ENCODE measurements around the gene MYCBPAP.
A peak's percentile ranks its signal among the peaks of the same experiment; 100 is the strongest.
"Not testable (repeated sequence)": the region's sequence is repeated elsewhere in the genome, so short reads cannot be mapped to it uniquely, and the experiment has no call there.

Gene MYCBPAP

GRCh38 chr17:50470426-50470825 is 37.8 kb upstream of the MYCBPAP start:
- DNase-seq (ENCODE audit: low read depth in 1 of 2, low spot score in 1 of 2), result no peak

GRCh38 chr17:50471009-50471905 is 37.0 kb upstream of the MYCBPAP start:
- DNase-seq (ENCODE audit: low read depth in 1 of 2, low spot score in 1 of 2), result no peak

- DNase-seq (ENCODE audit: low read depth in 1 of 2, low spot score in 1 of 2), result no peak
Observed at GRCh38 chr17:50472286-50472685, 36.0 kb upstream of the MYCBPAP start.

GRCh38 chr17:50472761-50473161 is 35.5 kb upstream of the MYCBPAP start:
- DNase-seq (ENCODE audit: low read depth in 1 of 2, low spot score in 1 of 2), result not testable (repeated sequence)

GRCh38 chr17:50473901-50474300 is 34.3 kb upstream of the MYCBPAP start:
- no peak for DNase-seq (ENCODE audit: low read depth in 1 of 2, low spot score in 1 of 2)

- no peak for DNase-seq (ENCODE audit: low read depth in 1 of 2, low spot score in 1 of 2)
Observed at GRCh38 chr17:50474523-50474922, 33.7 kb upstream of the MYCBPAP start.

- no peak for DNase-seq (ENCODE audit: low read depth in 1 of 2, low spot score in 1 of 2)
Observed at GRCh38 chr17:50475362-50475761, 32.9 kb upstream of the MYCBPAP start.

- DNase-seq (ENCODE audit: low read depth in 1 of 2, low spot score in 1 of 2), result not testable (repeated sequence)
Observed at GRCh38 chr17:50475775-50476544, 32.3 kb upstream of the MYCBPAP start.

GRCh38 chr17:50476545-50477315 is 31.5 kb upstream of the MYCBPAP start:
- DNase-seq (ENCODE audit: low read depth in 1 of 2, low spot score in 1 of 2), result no peak

- DNase-seq (ENCODE audit: low read depth in 1 of 2, low spot score in 1 of 2), result no peak
Observed at GRCh38 chr17:50477976-50478375, 30.3 kb upstream of the MYCBPAP start.

- peak; percentile 74 to 81 for DNase-seq (ENCODE audit: low read depth in 1 of 2, low spot score in 1 of 2)
Observed at GRCh38 chr17:50478391-50479381, 29.6 kb upstream of the MYCBPAP start, which contains the start of gene RSAD1. TSS of gene RSAD1 (plus strand) at chr17:50478860. CDS start at chr17:50478885, 25 bp downstream.

- DNase-seq (ENCODE audit: low read depth in 1 of 2, low spot score in 1 of 2), result peak; percentile 33 to 47
Observed at GRCh38 chr17:50479522-50480141, 28.6 kb upstream of the MYCBPAP start.

GRCh38 chr17:50480142-50480764 is 28.0 kb upstream of the MYCBPAP start:
- no peak for DNase-seq (ENCODE audit: low read depth in 1 of 2, low spot score in 1 of 2)

- DNase-seq (ENCODE audit: low read depth in 1 of 2, low spot score in 1 of 2), result no peak
Observed at GRCh38 chr17:50480854-50481490, 27.3 kb upstream of the MYCBPAP start.

- DNase-seq (ENCODE audit: low read depth in 1 of 2, low spot score in 1 of 2), result no peak
Observed at GRCh38 chr17:50481648-50482047, 26.6 kb upstream of the MYCBPAP start.

- DNase-seq (ENCODE audit: low read depth in 1 of 2, low spot score in 1 of 2), result no peak
Observed at GRCh38 chr17:50482110-50482509, 26.1 kb upstream of the MYCBPAP start.

- DNase-seq (ENCODE audit: low read depth in 1 of 2, low spot score in 1 of 2), result peak; percentile 40 to 60
Observed at GRCh38 chr17:50482516-50482915, 25.7 kb upstream of the MYCBPAP start.

GRCh38 chr17:50483266-50483665 is 25.0 kb upstream of the MYCBPAP start:
- no peak for DNase-seq (ENCODE audit: low read depth in 1 of 2, low spot score in 1 of 2)
